ENCODE data around the gene KRTAP10-1. TPM values are rescaled to one million over a fixed set of nuclear protein-coding genes. Genes with fewer than 3 reads are reported as not detected.

The KRTAP10-1 gene
- total and polyA plus RNA-seq, 2 of the 13 experiments (the other 11 are each of a cell fraction or from before 2014, with no cell fraction given), result not detected

GRCh38 chr21:44540741-44541288, 820 bp upstream of the KRTAP10-1 start (continued):
- TF ChIP-seq, protein P1, sequence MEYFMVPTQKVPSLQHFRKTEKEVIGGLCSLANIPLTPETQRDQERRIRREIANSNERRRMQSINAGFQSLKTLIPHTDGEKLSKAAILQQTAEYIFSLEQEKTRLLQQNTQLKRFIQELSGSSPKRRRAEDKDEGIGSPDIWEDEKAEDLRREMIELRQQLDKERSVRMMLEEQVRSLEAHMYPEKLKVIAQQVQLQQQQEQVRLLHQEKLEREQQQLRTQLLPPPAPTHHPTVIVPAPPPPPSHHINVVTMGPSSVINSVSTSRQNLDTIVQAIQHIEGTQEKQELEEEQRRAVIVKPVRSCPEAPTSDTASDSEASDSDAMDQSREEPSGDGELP (IDR thresholded peaks at IDR 0.05; ENCODE audit: borderline replicate concordance, low read depth), result no peak
- TF ChIP-seq GTF3A (CRISPR knock-in tag; conservative IDR thresholded peaks at IDR 0.05) (no peak), GZF1 (CRISPR knock-in tag; IDR thresholded peaks at IDR 0.05) (no peak), NR0B2 (CRISPR knock-in tag; IDR thresholded peaks at IDR 0.05) (no peak), ZIK1 (CRISPR knock-in tag; IDR thresholded peaks at IDR 0.05; ENCODE audit: borderline replicate concordance, low read depth) (no peak), ZNF121 (CRISPR knock-in tag; IDR thresholded peaks at IDR 0.05) (no peak), SMYD3 (CRISPR knock-in tag; IDR thresholded peaks at IDR 0.05) (no peak), IKZF4 (CRISPR knock-in tag; IDR thresholded peaks at IDR 0.05; ENCODE audit: borderline replicate concordance, low read depth, not compliant biosample characterization) (no peak), GPN1 (CRISPR knock-in tag; IDR thresholded peaks at IDR 0.05; ENCODE audit: borderline replicate concordance) (no peak)
- TF ChIP-seq, protein P2, sequence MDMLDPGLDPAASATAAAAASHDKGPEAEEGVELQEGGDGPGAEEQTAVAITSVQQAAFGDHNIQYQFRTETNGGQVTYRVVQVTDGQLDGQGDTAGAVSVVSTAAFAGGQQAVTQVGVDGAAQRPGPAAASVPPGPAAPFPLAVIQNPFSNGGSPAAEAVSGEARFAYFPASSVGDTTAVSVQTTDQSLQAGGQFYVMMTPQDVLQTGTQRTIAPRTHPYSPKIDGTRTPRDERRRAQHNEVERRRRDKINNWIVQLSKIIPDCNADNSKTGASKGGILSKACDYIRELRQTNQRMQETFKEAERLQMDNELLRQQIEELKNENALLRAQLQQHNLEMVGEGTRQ (IDR thresholded peaks at IDR 0.05; ENCODE audit: low read depth, low read length), result no peak
- TF ChIP-seq, protein P2 (CRISPR knock-in tag; IDR thresholded peaks at IDR 0.05; ENCODE audit: borderline replicate concordance), result no peak

Data from HepG2 (cell line).